GM12875 (cell line): ENCODE measurements around the gene GPC5.
"Not testable (repeated sequence)": the region's sequence is repeated elsewhere in the genome, so short reads cannot be mapped to it uniquely, and the experiment has no call there.

Source experiments
- H3K4me3 ChIP-seq: one replicate; pipeline ENCODE4 v1.5.1; 2011; ENCODE audit warnings: low read depth, low read length, control low read depth
- TF ChIP-seq, protein P1 (sequence below): IDR thresholded peaks from 2 replicates; pipeline ENCODE4 v1.5.1; 2011; ENCODE audit warnings: low read depth, mild to moderate bottlenecking, control low read depth, inconsistent platforms, low read length, moderate library complexity, borderline replicate concordance; ENCODE audit not compliant: insufficient read depth

GPC5 gene

GRCh38 chr13:91408971-91409370 lies 10.6 kb downstream of the GPC5 start:
- TF ChIP-seq, protein P1, sequence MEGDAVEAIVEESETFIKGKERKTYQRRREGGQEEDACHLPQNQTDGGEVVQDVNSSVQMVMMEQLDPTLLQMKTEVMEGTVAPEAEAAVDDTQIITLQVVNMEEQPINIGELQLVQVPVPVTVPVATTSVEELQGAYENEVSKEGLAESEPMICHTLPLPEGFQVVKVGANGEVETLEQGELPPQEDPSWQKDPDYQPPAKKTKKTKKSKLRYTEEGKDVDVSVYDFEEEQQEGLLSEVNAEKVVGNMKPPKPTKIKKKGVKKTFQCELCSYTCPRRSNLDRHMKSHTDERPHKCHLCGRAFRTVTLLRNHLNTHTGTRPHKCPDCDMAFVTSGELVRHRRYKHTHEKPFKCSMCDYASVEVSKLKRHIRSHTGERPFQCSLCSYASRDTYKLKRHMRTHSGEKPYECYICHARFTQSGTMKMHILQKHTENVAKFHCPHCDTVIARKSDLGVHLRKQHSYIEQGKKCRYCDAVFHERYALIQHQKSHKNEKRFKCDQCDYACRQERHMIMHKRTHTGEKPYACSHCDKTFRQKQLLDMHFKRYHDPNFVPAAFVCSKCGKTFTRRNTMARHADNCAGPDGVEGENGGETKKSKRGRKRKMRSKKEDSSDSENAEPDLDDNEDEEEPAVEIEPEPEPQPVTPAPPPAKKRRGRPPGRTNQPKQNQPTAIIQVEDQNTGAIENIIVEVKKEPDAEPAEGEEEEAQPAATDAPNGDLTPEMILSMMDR, result no peak
- H3K4me3 ChIP-seq, result no peak overlapping the region

GRCh38 chr13:91416579-91416978 lies 18.2 kb downstream of the GPC5 start:
- H3K4me3 ChIP-seq, result not testable (repeated sequence)

GRCh38 chr13:91417660-91418325 lies 19.4 kb downstream of the GPC5 start:
- TF ChIP-seq, protein P1, result no peak
- H3K4me3 ChIP-seq, result no peak overlapping the region

- no peak overlapping the region for H3K4me3 ChIP-seq
- TF ChIP-seq, protein P1, result no peak
Observed at GRCh38 chr13:91426913-91427312, 28.5 kb downstream of the GPC5 start.

DNA sequence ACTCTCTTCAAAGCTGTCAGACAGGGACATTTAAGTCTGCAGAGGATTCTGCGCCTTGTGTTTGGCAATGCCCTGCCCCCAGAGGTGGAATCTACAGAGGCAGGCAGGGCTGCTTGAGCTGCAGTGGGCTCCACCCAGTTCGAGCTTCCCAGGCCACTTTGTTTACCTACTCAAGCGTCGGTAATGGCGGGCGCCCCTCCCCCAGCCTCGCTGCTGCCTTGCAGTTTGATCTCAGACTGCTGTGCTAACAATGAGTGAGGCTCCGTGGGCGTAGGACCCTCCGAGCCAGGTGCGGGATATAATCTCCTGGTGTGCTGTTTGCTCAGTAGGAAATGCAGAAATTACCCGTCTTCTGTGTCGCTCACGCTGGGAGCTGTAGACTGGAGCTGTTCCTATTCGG lies 40.3 kb downstream of the GPC5 start:
- not testable (repeated sequence) for H3K4me3 ChIP-seq

- TF ChIP-seq, protein P1, result no peak
- no peak overlapping the region for H3K4me3 ChIP-seq
Observed at GRCh38 chr13:91450913-91451312, 52.5 kb downstream of the GPC5 start.

DNA sequence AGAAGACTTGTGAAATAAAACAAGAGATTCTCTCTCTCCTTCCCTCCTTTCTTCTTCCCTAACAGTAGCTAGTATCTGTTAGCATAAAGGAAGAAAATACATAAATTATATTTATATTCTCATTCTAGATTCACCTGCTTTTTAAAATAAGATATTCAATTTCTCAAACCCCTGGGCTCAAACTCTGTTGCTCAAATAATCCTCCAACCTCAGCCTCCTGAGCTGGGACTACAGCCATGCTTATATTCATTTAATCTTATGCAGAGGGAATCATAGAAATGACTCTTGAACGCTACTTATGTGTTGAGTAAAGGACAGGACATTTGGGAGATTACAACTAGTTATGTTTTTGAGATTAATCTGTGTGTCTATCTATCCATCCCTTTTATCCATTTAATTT lies 56.2 kb downstream of the GPC5 start:
- H3K4me3 ChIP-seq, result no peak overlapping the region
- TF ChIP-seq, protein P1, result no peak

GRCh38 chr13:91456837-91457236 lies 58.4 kb downstream of the GPC5 start:
- H3K4me3 ChIP-seq, result no peak overlapping the region

More at GRCh38 chr13:91456837-91457236, 58.4 kb downstream of the GPC5 start:
- TF ChIP-seq, protein P1, result no peak
